HFF-Myc (cell line): ENCODE results near the gene ANKS1B.

Experiments
- DNase-seq: peaks from one replicate; pipeline ENCODE4 v3.0.0-alpha.2; 2011; ENCODE audit warnings: low read depth; ENCODE audit errors: extremely low read depth
- H3K4me3 ChIP-seq: replicated peaks from 2 replicates; pipeline ENCODE4 v1.5.1; 2011; ENCODE audit warnings: low read depth, mild to moderate bottlenecking, control low read depth, low read length
- TF ChIP-seq, protein P1 (sequence below): IDR thresholded peaks from 2 replicates; pipeline ENCODE4 v1.5.1; 2012; ENCODE audit warnings: mild to moderate bottlenecking, low read depth, low read length, control low read depth; ENCODE audit errors: missing control alignments

The ANKS1B gene

DNA sequence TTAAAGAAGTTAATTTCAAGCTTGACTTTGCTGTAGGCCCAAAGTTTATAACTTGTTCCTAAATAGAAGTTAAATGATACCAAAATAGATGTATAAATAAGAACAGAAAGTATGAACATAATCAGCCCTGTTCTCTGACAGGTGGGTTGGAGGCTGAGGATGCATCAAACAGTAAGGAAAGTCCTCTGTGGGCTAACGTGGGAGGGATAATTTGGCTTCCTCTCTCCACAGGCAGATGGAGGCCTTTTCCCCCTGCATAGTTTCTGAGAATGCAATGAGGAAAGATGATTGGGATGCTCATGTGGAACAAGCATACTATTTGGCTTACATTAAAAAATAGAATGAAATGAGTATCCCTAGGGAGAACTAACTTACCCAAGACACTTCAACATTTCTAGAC lies 280.7 kb downstream of the ANKS1B start:
- TF ChIP-seq, protein P1, sequence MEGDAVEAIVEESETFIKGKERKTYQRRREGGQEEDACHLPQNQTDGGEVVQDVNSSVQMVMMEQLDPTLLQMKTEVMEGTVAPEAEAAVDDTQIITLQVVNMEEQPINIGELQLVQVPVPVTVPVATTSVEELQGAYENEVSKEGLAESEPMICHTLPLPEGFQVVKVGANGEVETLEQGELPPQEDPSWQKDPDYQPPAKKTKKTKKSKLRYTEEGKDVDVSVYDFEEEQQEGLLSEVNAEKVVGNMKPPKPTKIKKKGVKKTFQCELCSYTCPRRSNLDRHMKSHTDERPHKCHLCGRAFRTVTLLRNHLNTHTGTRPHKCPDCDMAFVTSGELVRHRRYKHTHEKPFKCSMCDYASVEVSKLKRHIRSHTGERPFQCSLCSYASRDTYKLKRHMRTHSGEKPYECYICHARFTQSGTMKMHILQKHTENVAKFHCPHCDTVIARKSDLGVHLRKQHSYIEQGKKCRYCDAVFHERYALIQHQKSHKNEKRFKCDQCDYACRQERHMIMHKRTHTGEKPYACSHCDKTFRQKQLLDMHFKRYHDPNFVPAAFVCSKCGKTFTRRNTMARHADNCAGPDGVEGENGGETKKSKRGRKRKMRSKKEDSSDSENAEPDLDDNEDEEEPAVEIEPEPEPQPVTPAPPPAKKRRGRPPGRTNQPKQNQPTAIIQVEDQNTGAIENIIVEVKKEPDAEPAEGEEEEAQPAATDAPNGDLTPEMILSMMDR = no peak
- H3K4me3 ChIP-seq = no peak overlapping the region
- DNase-seq = no peak

DNA sequence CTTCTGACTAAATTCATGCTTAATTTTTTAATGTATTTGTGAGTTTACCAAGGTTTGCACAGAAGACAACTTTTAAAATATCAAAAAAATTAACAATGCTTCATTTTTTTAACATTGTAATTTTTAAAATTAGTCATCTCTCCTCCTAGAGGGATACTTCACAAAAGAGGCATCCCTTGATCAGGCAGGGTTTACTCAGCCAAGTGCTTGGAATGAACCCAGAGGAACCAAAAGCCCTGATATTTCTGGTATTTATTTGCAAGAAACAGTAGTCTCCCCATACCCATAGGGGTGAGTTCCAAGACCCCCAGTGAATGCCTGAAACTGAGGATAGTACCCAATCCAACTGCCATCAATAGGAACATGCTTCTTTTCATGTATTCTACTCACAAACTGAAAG lies 284.7 kb downstream of the ANKS1B start:
- TF ChIP-seq, protein P1 = no peak
- no peak overlapping the region for H3K4me3 ChIP-seq
- no peak for DNase-seq

DNA sequence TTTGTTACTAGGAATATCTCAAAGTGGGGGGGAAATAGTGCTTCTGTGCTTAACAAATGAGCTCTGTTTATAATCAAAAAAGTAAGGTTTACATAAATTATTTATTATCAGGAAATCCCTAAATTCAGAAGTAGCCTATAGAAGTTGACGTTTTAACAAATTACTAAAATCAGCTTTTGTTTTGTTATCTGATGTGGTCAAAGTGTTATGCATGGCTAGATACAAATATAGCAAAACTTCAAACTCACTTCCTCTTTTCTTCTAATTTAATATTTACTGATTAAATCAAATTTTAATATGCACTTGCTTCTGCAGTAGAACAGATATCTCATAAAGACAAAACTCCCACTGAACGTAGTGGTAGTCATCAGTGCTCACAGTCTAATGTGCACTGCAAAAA lies 289.7 kb downstream of the ANKS1B start:
- TF ChIP-seq, protein P1 = no peak
- DNase-seq = no peak
- H3K4me3 ChIP-seq = no peak overlapping the region

DNA sequence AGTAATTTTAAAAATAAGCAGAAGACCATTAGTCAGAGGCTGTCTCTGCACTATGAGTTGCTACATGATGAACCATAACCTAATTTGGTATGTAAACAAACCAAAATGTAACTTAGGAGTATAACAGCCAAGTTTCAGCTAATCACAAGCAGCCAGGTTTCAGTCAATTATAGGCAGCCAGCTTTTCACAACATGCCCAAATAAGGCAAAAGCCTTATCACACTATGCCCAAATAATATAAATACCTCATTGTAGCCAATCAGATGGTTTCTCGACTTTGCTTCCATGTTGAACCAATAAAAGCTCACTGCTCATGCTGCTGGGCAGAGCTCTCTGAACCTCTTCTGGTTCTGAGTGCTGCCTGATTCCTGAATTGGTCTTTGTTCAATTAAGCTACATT lies 298.6 kb downstream of the ANKS1B start:
- no peak for DNase-seq
- no peak overlapping the region for H3K4me3 ChIP-seq
- TF ChIP-seq, protein P1 = no peak

DNA sequence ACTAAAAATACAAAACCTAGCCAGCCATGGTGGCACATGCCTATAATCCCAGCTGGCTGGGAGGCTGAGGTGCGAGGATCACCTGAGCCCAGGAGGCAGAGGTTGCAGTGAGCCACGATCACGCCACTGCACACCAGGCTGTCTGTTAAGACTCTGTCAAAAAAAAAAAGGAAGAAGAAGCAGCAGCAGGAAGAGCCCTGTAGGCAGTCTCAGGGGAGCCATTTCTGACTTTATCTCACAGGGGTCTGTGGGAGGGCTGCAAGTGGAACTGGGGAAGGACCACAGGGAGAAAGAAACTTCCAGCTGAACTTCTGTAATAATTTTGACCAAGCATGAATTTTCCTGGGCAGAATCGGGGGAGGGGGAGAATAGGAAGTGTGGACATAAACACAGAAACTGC lies 304.5 kb downstream of the ANKS1B start:
- H3K4me3 ChIP-seq = no peak overlapping the region
- DNase-seq = no peak
- TF ChIP-seq, protein P1 = no peak

DNA sequence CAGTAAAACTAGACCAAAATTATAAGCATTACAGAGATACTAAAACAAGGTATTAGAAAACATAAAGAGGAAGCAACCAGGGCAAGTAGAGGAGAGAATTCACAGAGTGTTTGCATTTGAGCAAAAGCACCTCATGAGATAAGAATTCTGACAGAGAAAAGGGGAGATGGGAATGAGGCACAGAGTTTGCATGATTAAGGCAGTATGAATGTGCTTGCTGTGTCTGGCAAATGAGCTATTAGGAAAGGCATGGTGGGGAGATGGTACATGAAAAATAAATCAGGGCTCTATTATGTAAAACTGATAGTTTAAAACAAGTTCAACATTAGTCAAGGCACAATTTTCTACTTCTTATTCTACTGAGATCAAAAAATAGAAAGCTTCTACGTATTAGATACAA lies 314.1 kb downstream of the ANKS1B start:
- no peak overlapping the region for H3K4me3 ChIP-seq
- TF ChIP-seq, protein P1 = no peak
- DNase-seq = no peak

DNA sequence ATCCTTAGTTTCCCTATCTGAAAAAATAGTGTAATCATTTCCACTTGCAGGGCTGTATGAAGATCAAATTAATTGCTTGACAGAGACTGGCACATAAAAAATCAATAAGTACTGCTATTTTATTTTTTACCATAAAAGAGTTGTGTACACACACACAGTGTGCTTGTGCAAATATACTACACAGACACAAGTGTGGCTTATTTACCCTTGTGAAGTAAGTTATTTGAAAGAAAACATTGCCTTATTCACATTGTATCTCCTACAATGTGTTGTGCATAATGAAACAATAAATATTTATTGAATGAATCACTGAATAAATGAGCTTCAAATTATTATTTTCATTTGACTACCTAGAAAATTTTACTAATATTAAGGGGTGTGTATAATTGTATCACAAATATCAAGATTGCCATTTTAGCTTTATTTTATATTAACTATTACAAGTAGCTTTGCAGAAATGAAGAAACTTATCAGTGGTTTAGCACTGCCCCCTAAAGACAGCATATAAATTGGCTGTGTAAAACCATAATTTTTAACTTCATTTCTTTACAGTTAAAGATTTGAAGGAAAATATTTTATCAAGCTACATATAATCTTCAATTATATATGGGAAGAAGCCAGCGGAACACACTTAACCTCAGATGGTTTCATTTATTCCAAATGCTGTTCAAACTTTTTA lies 325.9 kb downstream of the ANKS1B start:
- H3K4me3 ChIP-seq = no peak overlapping the region
- no peak for DNase-seq
- TF ChIP-seq, protein P1 = no peak
